WERI-Rb-1 (cell line): ENCODE results near the gene NPAS2.

Source experiments
- DNase-seq: peaks from one replicate; pipeline ENCODE4 v3.0.0-alpha.2; 2020
- H3K27ac ChIP-seq: fragments of 250-450 bp; sonication (Bioruptor Pico); 2 replicates; pipeline ENCODE4 v1.5.1; 2020; ENCODE audit warnings: mild to moderate bottlenecking, moderate library complexity
- H3K27me3 ChIP-seq: fragments of 250-450 bp; sonication (Bioruptor Pico); 2 replicates; pipeline ENCODE4 v1.5.1; 2021; ENCODE audit warnings: mild to moderate bottlenecking, low read depth, moderate library complexity; ENCODE audit not compliant: insufficient read depth, severe bottlenecking
- H3K36me3 ChIP-seq: fragments of 250-450 bp; sonication (Bioruptor Pico); 2 replicates; pipeline ENCODE4 v1.5.1; 2020; ENCODE audit warnings: mild to moderate bottlenecking, moderate library complexity
- H3K4me3 ChIP-seq: 2 replicates; pipeline ENCODE4 v1.5.1; 2011; ENCODE audit warnings: low read depth, mild to moderate bottlenecking, control low read depth, low read length
- H3K9me3 ChIP-seq: fragments of 250-450 bp; sonication (Bioruptor Pico); 2 replicates; pipeline ENCODE4 v1.5.1; 2021; ENCODE audit warnings: mild to moderate bottlenecking, moderate library complexity; ENCODE audit not compliant: severe bottlenecking
- TF ChIP-seq, protein P1 (sequence below): IDR thresholded peaks from 2 replicates; pipeline ENCODE4 v1.5.1; 2011; ENCODE audit warnings: low read depth, mild to moderate bottlenecking, control low read depth, inconsistent platforms, low read length

The NPAS2 gene

DNA sequence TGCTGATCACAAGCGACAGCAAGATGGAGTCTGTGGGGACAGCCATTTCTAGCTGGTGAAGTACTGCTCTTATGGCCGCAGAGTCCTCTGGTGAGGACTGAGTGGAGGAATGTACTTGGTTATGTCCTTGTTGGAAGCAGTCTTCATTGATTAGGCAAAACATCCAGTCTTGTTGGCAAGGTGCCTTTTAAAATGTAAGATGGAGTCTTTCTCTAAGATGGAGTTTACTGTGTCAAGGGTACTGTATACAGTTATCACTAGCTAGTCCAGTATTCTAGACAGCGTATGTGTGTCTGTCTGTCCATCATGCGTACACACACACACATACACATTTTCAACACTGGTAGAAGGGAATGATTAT lies 74.8 kb downstream of the NPAS2 start:
- H3K9me3 ChIP-seq: no peaks in the 10 kb centered on the region
- peaks cover 1% of the 10 kb centered on the region for H3K27me3 ChIP-seq
- H3K4me3 ChIP-seq: no peak overlapping the region
- H3K36me3 ChIP-seq: no peaks in the 10 kb centered on the region
- TF ChIP-seq, protein P1, sequence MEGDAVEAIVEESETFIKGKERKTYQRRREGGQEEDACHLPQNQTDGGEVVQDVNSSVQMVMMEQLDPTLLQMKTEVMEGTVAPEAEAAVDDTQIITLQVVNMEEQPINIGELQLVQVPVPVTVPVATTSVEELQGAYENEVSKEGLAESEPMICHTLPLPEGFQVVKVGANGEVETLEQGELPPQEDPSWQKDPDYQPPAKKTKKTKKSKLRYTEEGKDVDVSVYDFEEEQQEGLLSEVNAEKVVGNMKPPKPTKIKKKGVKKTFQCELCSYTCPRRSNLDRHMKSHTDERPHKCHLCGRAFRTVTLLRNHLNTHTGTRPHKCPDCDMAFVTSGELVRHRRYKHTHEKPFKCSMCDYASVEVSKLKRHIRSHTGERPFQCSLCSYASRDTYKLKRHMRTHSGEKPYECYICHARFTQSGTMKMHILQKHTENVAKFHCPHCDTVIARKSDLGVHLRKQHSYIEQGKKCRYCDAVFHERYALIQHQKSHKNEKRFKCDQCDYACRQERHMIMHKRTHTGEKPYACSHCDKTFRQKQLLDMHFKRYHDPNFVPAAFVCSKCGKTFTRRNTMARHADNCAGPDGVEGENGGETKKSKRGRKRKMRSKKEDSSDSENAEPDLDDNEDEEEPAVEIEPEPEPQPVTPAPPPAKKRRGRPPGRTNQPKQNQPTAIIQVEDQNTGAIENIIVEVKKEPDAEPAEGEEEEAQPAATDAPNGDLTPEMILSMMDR: no peak
- DNase-seq: no peak
- no peak overlapping the region for H3K27ac ChIP-seq

DNA sequence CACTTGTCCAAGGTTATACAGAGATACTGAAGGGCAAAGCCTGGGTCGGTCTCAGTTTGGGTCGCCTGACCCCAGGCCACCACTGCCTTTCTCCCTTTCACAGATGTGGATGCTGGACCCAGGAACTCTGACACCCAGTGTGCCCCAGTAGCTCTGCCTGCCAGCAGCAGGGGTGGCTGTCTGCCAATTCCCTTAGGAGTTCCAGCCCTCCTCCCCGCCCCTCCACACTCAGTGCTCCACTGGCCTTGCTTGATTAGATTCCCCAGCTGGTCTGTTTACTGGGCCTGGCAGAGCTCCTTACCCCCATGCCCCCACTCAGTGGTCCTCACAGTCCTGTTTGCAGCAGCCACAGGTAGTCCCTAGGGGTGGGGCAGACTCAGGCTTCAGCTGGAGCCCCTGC lies 75.5 kb downstream of the NPAS2 start:
- DNase-seq: no peak
- TF ChIP-seq, protein P1: no peak
- Histone ChIP-seq H3K9me3 (no peaks in the 10 kb centered on the region), H3K27me3 (peaks cover 5% of the 10 kb centered on the region), H3K27ac (no peak overlapping the region), H3K36me3 (no peaks in the 10 kb centered on the region), H3K4me3 (no peak overlapping the region)

GRCh38 chr2:100895934-100896685 lies 76.2 kb downstream of the NPAS2 start:
- Histone ChIP-seq H3K27ac (no peak overlapping the region), H3K9me3 (no peaks in the 10 kb centered on the region), H3K27me3 (peaks cover 5% of the 10 kb centered on the region), H3K4me3 (no peak overlapping the region), H3K36me3 (no peaks in the 10 kb centered on the region)
- TF ChIP-seq, protein P1: no peak
- no peak for DNase-seq

DNA sequence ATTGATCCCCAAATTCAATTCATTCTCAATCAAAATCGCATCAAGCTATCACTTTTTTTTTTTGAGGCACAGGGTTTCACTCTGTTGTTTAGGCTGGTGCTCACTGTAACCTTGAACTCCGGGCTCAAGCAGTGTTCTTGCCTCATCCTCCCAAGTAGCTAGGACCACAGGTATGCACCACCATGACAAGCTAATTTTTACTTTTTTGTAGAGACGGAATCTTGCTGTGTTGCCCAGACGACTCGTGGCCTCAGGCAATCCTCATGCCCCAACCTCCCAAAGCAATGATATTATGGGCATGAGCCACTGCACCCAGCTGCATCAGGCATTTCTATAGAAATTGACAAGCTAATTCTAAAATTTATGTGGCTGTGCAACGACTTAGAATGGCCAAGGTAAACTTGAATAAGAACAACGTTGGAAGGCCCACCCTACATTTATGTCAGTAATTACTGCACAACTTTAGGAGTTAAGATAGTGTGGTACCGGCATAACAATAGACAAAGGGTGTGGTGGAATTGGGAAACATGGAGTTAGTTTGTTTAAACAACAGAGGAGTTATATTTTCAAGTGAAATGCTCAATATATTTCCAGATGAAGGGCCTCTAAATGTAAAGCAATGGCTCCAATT lies 78.2 kb downstream of the NPAS2 start:
- Histone ChIP-seq H3K9me3 (no peaks in the 10 kb centered on the region), H3K27me3 (peaks cover 5% of the 10 kb centered on the region), H3K27ac (no peak overlapping the region), H3K4me3 (no peak overlapping the region), H3K36me3 (no peaks in the 10 kb centered on the region)
- TF ChIP-seq, protein P1: no peak
- DNase-seq: no peak

GRCh38 chr2:100900156-100900795 lies 80.3 kb downstream of the NPAS2 start:
- TF ChIP-seq, protein P1: no peak
- Histone ChIP-seq H3K27me3 (peaks cover 9% of the 10 kb centered on the region), H3K4me3 (no peak overlapping the region), H3K36me3 (no peaks in the 10 kb centered on the region), H3K9me3 (no peaks in the 10 kb centered on the region), H3K27ac (no peak overlapping the region)
- DNase-seq: no peak
